Erythroblast (primary cell): ENCODE data around the gene BICRA.

Experiments
- GATA1 ChIP-seq: IDR thresholded peaks from 2 replicates; pipeline ENCODE4 v1.6.1; 2011; ENCODE audit warnings: low read depth, mild to moderate bottlenecking, control low read depth, low read length, moderate library complexity
- POLR2A ChIP-seq: IDR thresholded peaks from 2 replicates; pipeline ENCODE4 v1.6.1; 2011; ENCODE audit warnings: mild to moderate bottlenecking, low read length

DNA sequence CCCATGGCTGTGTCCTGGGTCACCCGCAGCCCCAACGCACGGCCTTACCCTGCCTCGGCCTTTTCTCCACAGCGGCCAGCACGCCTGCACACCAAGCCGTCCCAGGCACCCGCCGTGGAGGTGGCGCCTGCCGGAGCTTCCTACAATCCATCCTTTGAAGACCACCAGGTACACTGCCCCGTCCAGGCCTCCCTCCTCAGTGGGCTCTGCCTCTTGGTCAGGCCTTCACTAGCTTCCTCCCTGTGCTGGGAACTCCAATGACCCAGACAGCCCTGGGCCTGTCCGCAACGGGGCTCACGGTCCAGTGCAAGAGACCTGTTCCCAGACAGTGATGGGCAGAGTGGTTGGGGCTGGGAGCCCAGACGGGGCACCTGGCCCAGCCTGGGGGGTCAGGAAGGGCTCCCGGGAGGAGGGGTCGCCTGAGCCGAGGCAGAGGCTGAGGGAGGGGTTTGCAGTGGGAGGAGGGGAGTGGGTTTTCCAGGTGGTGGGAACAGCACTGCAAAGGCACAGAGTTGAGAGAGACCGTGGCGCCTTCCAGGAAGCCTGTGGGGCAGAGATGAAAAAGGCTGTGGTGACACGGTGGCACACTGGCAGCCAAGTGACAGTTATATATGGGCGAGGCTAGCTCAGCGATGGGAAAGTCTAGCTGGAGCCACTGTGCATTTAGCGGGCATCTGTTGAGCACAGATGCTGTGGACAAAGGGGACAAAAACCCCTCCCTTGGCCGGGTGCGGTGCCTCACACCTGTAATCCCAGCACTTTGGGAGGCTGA lies 143.7 kb downstream of the BICRA start:
- TF ChIP-seq POLR2A (no peak), GATA1 (no peak)
